NCI-H1436 treated with DMSO at 0.1 percent for 48 hours (cell line): ENCODE measurements around the gene ZSCAN12.
"Not testable (repeated sequence)": the region's sequence is repeated elsewhere in the genome, so short reads cannot be mapped to it uniquely, and the experiment has no call there.

ENCODE experiments used
- DNase-seq: peaks from one replicate; lab custom pipeline; 2025; lab: John Stamatoyannopoulos, UW

ZSCAN12 gene

GRCh38 chr6:28393912-28394662 lies 5.5 kb downstream of the ZSCAN12 start:
- DNase-seq = no peak

- DNase-seq = no peak
These were observed 8.9 kb downstream of the ZSCAN12 start for GRCh38 chr6:28390688-28391087.

- no peak for DNase-seq
These were observed 15.4 kb downstream of the ZSCAN12 start for GRCh38 chr6:28384143-28384533.

- DNase-seq = peak; percentile 25
These were observed 16.1 kb downstream of the ZSCAN12 start for GRCh38 chr6:28383235-28384142.

GRCh38 chr6:28380381-28380780 lies 19.2 kb downstream of the ZSCAN12 start:
- DNase-seq = no peak

- DNase-seq = no peak
These were observed 20.9 kb downstream of the ZSCAN12 start for GRCh38 chr6:28378644-28379043.

- DNase-seq = no peak
These were observed 21.7 kb downstream of the ZSCAN12 start for GRCh38 chr6:28377879-28378278.

- no peak for DNase-seq
These were observed 25.6 kb downstream of the ZSCAN12 start for GRCh38 chr6:28373925-28374324.

- no peak for DNase-seq
These were observed 27.7 kb downstream of the ZSCAN12 start for GRCh38 chr6:28371706-28372451.

- no peak for DNase-seq
These were observed 28.3 kb downstream of the ZSCAN12 start for GRCh38 chr6:28371280-28371679.

GRCh38 chr6:28370440-28370839 lies 29.1 kb downstream of the ZSCAN12 start:
- DNase-seq = no peak

- DNase-seq = no peak
These were observed 30.1 kb downstream of the ZSCAN12 start for GRCh38 chr6:28369463-28369862.

GRCh38 chr6:28368522-28368921 lies 31.0 kb downstream of the ZSCAN12 start:
- no peak for DNase-seq

- DNase-seq = not testable (repeated sequence)
These were observed 34.0 kb downstream of the ZSCAN12 start for GRCh38 chr6:28365590-28365989.

GRCh38 chr6:28360961-28361360 lies 38.6 kb downstream of the ZSCAN12 start:
- no peak for DNase-seq

GRCh38 chr6:28359562-28359961 lies 40.0 kb downstream of the ZSCAN12 start:
- not testable (repeated sequence) for DNase-seq

GRCh38 chr6:28357036-28357435 lies 42.5 kb downstream of the ZSCAN12 start:
- DNase-seq = no peak

GRCh38 chr6:28356666-28357020 lies 42.9 kb downstream of the ZSCAN12 start:
- DNase-seq = no peak

GRCh38 chr6:28355743-28356665 lies 43.5 kb downstream of the ZSCAN12 start:
- peak; percentile 70 for DNase-seq

GRCh38 chr6:28354688-28355554 lies 44.6 kb downstream of the ZSCAN12 start:
- DNase-seq = no peak
